K562 (cell line): ENCODE data around the gene SNX9. TPM values are rescaled to one million over a fixed set of nuclear protein-coding genes. Genes with fewer than 3 reads are reported as not detected.

ENCODE experiments used
- AFF1 ChIP-seq, 2 experiments: fragments of 450-650 bp; IDR thresholded peaks; 2 replicates each; pipeline ENCODE4 v1.6.1; 2018; ENCODE audit warnings: mild to moderate bottlenecking in 2 of 2, low read depth in 1 of 2; ENCODE audit not compliant: partially characterized antibody in 2 of 2
- BCL6 ChIP-seq: fragments of 250-450 bp; sonication (Bioruptor Pico); IDR thresholded peaks from 2 replicates; pipeline ENCODE4 v1.4.0; 2020
- FOXJ3 ChIP-seq: sonication (generic); formaldehyde crosslinking; IDR thresholded peaks from 2 replicates; pipeline ENCODE4 v1.4.0; 2020; ENCODE audit warnings: mild to moderate bottlenecking, missing genetic modification reagents
- KDM2B ChIP-seq: fragments of 250-450 bp; sonication (Bioruptor Pico); IDR thresholded peaks from 2 replicates; pipeline ENCODE4 v1.8.0; 2021; ENCODE audit warnings: mild to moderate bottlenecking, moderate library complexity
- MAZ ChIP-seq, 2 experiments: fragments of 450-650 bp in 1 of 2; sonication (generic) in 1 of 2; formaldehyde crosslinking; IDR thresholded peaks in 1 of 2; conservative IDR thresholded peaks in 1 of 2; 2 replicates each; pipeline versions ENCODE4 v1.4.0 to v1.5.0; 2020; ENCODE audit warnings: mild to moderate bottlenecking in 1 of 2, missing genetic modification reagents in 1 of 2
- MCM3 ChIP-seq: fragments of 450-650 bp; IDR thresholded peaks from 2 replicates; pipeline ENCODE4 v1.6.1; 2016
- MECOM ChIP-seq: fragments of 250-450 bp; sonication (Bioruptor Pico); IDR thresholded peaks from 2 replicates; pipeline ENCODE4 v1.8.0; 2022; ENCODE audit warnings: inconsistent platforms
- MYC ChIP-seq, 2 experiments: fragments of 250-450 bp in 1 of 2; sonication (Bioruptor Pico) in 1 of 2; IDR thresholded peaks; 2 replicates each; pipeline versions ENCODE4 v1.5.1 to v1.6.1; 2012 to 2021; ENCODE audit warnings: low read depth in 2 of 2, borderline replicate concordance in 1 of 2, improper control_type of control experiment in 1 of 2, low read length in 1 of 2, mild to moderate bottlenecking in 1 of 2, moderate library complexity in 1 of 2
- RBM14 ChIP-seq: fragments of 200-400 bp; formaldehyde crosslinking; IDR thresholded peaks from 2 replicates; pipeline ENCODE4 v1.6.1; 2018; ENCODE audit warnings: low read depth, mild to moderate bottlenecking, low read length, moderate library complexity, borderline replicate concordance; ENCODE audit not compliant: insufficient read depth
- RBM25 ChIP-seq: fragments of 200-400 bp; formaldehyde crosslinking; IDR thresholded peaks from 2 replicates; pipeline ENCODE4 v1.6.1; 2018; ENCODE audit warnings: low read length, low read depth, moderate library complexity; ENCODE audit not compliant: severe bottlenecking
- SAP30 ChIP-seq: fragments of 200-600 bp; sonication (generic); IDR thresholded peaks from 2 replicates; pipeline ENCODE4 v1.6.1; 2012; ENCODE audit warnings: borderline replicate concordance, low read depth, mild to moderate bottlenecking, moderate library complexity, low read length, control low read depth, inconsistent platforms; ENCODE audit not compliant: insufficient read depth, poor library complexity, severe bottlenecking
- THRA ChIP-seq: fragments of 450-650 bp; IDR thresholded peaks from 2 replicates; pipeline ENCODE4 v1.6.1; 2017; ENCODE audit warnings: mild to moderate bottlenecking, moderate library complexity
- ZBTB7A ChIP-seq: IDR thresholded peaks from 2 replicates; pipeline ENCODE4 v1.6.1; 2011; ENCODE audit warnings: low read depth, mild to moderate bottlenecking, low read length, moderate library complexity, borderline replicate concordance; ENCODE audit not compliant: control insufficient read depth
- ZNF609 ChIP-seq: sonication (generic); formaldehyde crosslinking; IDR thresholded peaks from 2 replicates; pipeline ENCODE4 v1.8.1; 2023; ENCODE audit warnings: missing genetic modification reagents, mild to moderate bottlenecking, borderline replicate concordance
- polyA plus RNA-seq, 8 experiments: library from polyadenylated mRNA; depleted of rRNA in 4 of 8; stranded (reverse) in 5 of 8; unstranded in 3 of 8; fragments of >200 nt; fragmentation: Nextera tagmentation in 2 of 8; fragmentation: Illumina TruSeq in 1 of 8; extraction: Ambion mirVana in 2 of 8; extraction: Trizol in 1 of 8; gene quantifications; 2 replicates each; pipeline versions ENCODE4 v1.2.1 to v1.2.3, GENCODE V29; 2011 to 2014; ENCODE audit warnings: inconsistent platforms in 1 of 8, missing spikeins in 1 of 8
- total RNA-seq, 7 experiments: library from RNA; depleted of rRNA in 6 of 7; stranded (reverse); fragments of >200 nt in 6 of 7; fragmentation: Illumina TruSeq in 2 of 7; extraction: Trizol in 2 of 7; gene quantifications; 2 replicates each; pipeline versions ENCODE4 v1.2.1 to v1.2.3, GENCODE V29; 2011 to 2021; ENCODE audit warnings: low replicate concordance in 1 of 7

Gene SNX9
- total and polyA plus RNA-seq, 9 of the 15 experiments (the other 6 are each of a cell fraction or from before 2014, with no cell fraction given), result 6.0 to 81.7 (median 57.1) TPM

GRCh38 chr6:157982563-157983405 is 159.7 kb downstream of the SNX9 start (continued):
- TF ChIP-seq RBM14 (no peak), ZBTB7A (peak; percentile 28; the same call in 1 of the 2 replicates), SAP30 (no peak), MCM3 (no peak), KDM2B (CRISPR knock-in tag) (no peak), ZNF609 (CRISPR knock-in tag) (0 out of 2 replicates have a peak, but pooled peaks have one; percentile 44), MYC (IDR thresholded peaks at IDR 0.05; ENCODE audit: low read depth, low read length) (no peak), MYC (CRISPR knock-in tag; IDR thresholded peaks at IDR 0.05; ENCODE audit: borderline replicate concordance, low read depth) (0 out of 2 replicates have a peak, but pooled peaks have one; percentile 2), AFF1 (IDR thresholded peaks at IDR 0.05; ENCODE audit: low read depth in 1 of 2, partially characterized antibody in 2 of 2) (no peak), RBM25 (peak; percentile 99), MAZ (CRISPR knock-in tag; conservative IDR thresholded peaks at IDR 0.05 in 1 of 2, IDR thresholded peaks at IDR 0.05 in 1 of 2) (0 out of 4 replicates have a peak, but pooled peaks of 1 of the 2 experiments have one; percentile 13), MECOM (CRISPR knock-in tag) (0 out of 2 replicates have a peak, but pooled peaks have one; percentile 23), THRA (no peak), BCL6 (CRISPR knock-in tag) (no peak), FOXJ3 (CRISPR knock-in tag) (0 out of 2 replicates have a peak, but pooled peaks have one; percentile 16)
